Esophagus muscularis mucosa (tissue), 4 donors: Measurements from ENCODE around the gene TMEM92. TPM values are rescaled to one million over a fixed set of nuclear protein-coding genes. Genes with fewer than 3 reads are reported as not detected.

Experiments
- DNase-seq: peaks from one replicate; pipeline ENCODE4 v3.0.0-alpha.2; 2017; ENCODE audit errors: extremely low spot score
- H3K27ac ChIP-seq, 4 donors: fragments of 200-600 bp; sonication (generic); replicated peaks in 1 of 4; 1 replicate in 3 of 4; 2 replicates in 1 of 4; pipeline ENCODE4 v1.5.1; 2016 to 2019; ENCODE audit warnings: mild to moderate bottlenecking in 1 of 4
- H3K27me3 ChIP-seq, 4 donors: fragments of 200-600 bp; sonication (generic); one replicate each; pipeline versions ENCODE4 v1.5.1 to v1.6.0; 2016 to 2019
- H3K36me3 ChIP-seq, 4 donors: fragments of 200-600 bp; sonication (generic); one replicate each; pipeline ENCODE4 v1.5.1; 2016 to 2019
- H3K4me1 ChIP-seq, 4 donors: fragments of 200-600 bp; sonication (generic); one replicate each; pipeline ENCODE4 v1.5.1; 2016 to 2019
- H3K4me3 ChIP-seq, 4 donors: fragments of 200-600 bp; sonication (generic); 1 replicate in 2 of 4; 2 replicates in 2 of 4; pipeline ENCODE4 v1.5.1; 2016 to 2019; ENCODE audit warnings: mild to moderate bottlenecking in 4 of 4, moderate library complexity in 1 of 4
- H3K9me3 ChIP-seq, 4 donors: fragments of 200-600 bp; sonication (generic); 1 replicate in 3 of 4; 2 replicates in 1 of 4; pipeline ENCODE4 v1.5.1; 2016 to 2019
- EP300 ChIP-seq: sonication (generic); formaldehyde crosslinking; IDR thresholded peaks from one replicate; pipeline ENCODE4 v1.6.1; 2017; ENCODE audit warnings: antibody characterized with exemption
- POLR2A ChIP-seq: fragments of 450-650 bp; IDR thresholded peaks from one replicate; pipeline ENCODE4 v1.6.1; 2017; ENCODE audit warnings: antibody characterized with exemption, moderate library complexity, mild to moderate bottlenecking, low read depth
- POLR2AphosphoS5 ChIP-seq, 2 donors: sonication (generic); formaldehyde crosslinking; IDR thresholded peaks; one replicate each; pipeline ENCODE4 v1.6.1; 2017; ENCODE audit warnings: antibody characterized with exemption in 2 of 2
- WGBS: methylation state at CpG from one replicate; pipeline ENCODE4 v1.1.5; 2018; 5-methylcytosine and 5-hydroxymethylcytosine counted together
- intact Hi-C: fragments of 100-400 bp; cut with DNase I; formaldehyde crosslinking; loops from one replicate; pipeline ENCODE4 v1.15.1; 2023
- total RNA-seq, 4 donors: library from RNA; depleted of rRNA; stranded (reverse); fragments of >200 nt; gene quantifications; one replicate each; pipeline versions ENCODE4 v1.1.0 to v1.2.1, GENCODE V29; 2016
- TF ChIP-seq, protein P1 (sequence below), 3 experiments: fragments of 200-600 bp in 2 of 3; fragments of 450-650 bp in 1 of 3; sonication (generic) in 2 of 3; IDR thresholded peaks; one replicate each; pipeline ENCODE4 v1.5.1; 2017 to 2019; ENCODE audit warnings: antibody characterized with exemption in 3 of 3, mild to moderate bottlenecking in 2 of 3, moderate library complexity in 1 of 3

The TMEM92 gene
- total RNA-seq, 4 donors from 2014 or later: 0.80 TPM; not detected in 3

DNA sequence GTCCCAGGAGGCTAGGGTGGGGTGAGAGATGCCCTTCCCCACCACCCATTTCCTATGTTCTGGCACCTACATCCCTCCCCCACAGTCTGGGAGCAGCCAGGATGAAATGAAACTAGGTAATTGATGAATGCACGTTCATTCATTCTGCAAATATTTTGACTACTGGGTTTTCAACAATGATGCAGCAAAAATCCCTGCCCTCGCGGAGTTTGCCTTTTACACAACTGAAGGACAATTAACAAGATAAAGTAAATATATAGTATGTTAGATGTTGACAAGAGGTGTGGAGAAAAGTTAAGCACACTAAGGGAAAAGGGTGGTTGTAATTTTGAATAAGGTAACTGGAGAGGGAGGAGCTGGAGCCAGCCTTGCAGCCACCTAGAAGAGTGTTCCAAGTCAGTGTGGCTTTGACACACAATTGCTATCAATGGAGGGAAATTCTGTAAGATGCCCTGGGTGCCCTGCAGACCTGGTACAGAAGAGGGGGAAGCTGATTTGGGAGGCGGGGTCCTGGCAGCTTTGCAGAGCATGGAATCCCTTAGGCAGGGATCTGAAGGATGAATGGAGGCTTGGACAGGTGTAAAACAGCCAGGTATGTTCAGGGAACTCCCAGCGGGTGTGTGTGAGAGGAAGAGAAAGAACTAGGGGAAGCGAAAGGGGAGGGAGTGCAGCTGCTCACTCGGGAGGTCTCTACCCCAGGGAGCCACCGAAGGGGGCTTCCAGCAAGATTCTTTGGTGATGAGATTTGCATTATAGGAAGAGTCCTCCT, 2.5 kb downstream of the TMEM92 start:
- WGBS: 41% methylated on average over 8 of the region's 8 CpGs
- DNase-seq: no peak

DNA sequence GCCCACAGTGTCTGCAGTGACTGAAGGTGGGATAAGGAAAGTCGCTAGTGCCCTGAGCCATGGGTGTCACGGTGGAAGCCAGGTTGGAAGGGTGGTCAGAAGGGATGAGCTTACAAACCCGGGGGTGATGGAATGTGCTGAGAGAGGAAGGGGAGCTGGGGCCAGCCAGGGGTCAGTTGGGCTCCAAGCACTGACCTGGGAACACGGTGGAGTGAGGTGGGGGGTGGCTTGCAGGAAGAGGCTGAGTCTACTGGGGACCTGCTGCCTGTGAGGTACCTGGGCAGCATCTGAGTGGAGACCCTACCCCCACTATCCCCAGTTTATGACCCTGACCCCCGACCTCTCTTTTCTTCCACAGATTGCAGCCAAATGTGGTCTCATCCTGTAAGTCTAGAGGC, 3.1 kb downstream of the TMEM92 start:
- no peaks in the 10 kb centered on the region for H3K9me3 ChIP-seq
- TF ChIP-seq POLR2AphosphoS5 (IDR thresholded peaks at IDR 0.05) (no peak), EP300 (no peak), POLR2A (no peak)
- TF ChIP-seq, protein P1, sequence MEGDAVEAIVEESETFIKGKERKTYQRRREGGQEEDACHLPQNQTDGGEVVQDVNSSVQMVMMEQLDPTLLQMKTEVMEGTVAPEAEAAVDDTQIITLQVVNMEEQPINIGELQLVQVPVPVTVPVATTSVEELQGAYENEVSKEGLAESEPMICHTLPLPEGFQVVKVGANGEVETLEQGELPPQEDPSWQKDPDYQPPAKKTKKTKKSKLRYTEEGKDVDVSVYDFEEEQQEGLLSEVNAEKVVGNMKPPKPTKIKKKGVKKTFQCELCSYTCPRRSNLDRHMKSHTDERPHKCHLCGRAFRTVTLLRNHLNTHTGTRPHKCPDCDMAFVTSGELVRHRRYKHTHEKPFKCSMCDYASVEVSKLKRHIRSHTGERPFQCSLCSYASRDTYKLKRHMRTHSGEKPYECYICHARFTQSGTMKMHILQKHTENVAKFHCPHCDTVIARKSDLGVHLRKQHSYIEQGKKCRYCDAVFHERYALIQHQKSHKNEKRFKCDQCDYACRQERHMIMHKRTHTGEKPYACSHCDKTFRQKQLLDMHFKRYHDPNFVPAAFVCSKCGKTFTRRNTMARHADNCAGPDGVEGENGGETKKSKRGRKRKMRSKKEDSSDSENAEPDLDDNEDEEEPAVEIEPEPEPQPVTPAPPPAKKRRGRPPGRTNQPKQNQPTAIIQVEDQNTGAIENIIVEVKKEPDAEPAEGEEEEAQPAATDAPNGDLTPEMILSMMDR (IDR thresholded peaks at IDR 0.05): no peak
- H3K36me3 ChIP-seq: peaks cover 0 to 3% (median 0%) of the 10 kb centered on the region in 4 donors
- H3K4me1 ChIP-seq: peaks cover 10 to 30% (median 23%) of the 10 kb centered on the region in 4 donors
- intact Hi-C loops: no loop called here
- DNase-seq: no peak
- H3K27me3 ChIP-seq: peaks cover 0 to 24% (median 0%) of the 10 kb centered on the region in 4 donors
- H3K27ac ChIP-seq: no peak overlapping the region
- H3K4me3 ChIP-seq: no peak overlapping the region
- WGBS: 63% methylated on average over 5 of the region's 5 CpGs

More for the DNA sequence above, 2.5 kb downstream of the TMEM92 start:
- peaks cover 0 to 3% (median 0%) of the 10 kb centered on the region in 4 donors for H3K36me3 ChIP-seq
- no peak overlapping the region for H3K4me3 ChIP-seq
- no peak for TF ChIP-seq EP300
- TF ChIP-seq POLR2A: no peak
- TF ChIP-seq, protein P1 (IDR thresholded peaks at IDR 0.05): no peak
- TF ChIP-seq POLR2AphosphoS5 (IDR thresholded peaks at IDR 0.05): no peak
- no peaks in the 10 kb centered on the region for H3K9me3 ChIP-seq
- intact Hi-C loops: no loop called here
- H3K27me3 ChIP-seq: peaks cover 0 to 24% (median 0%) of the 10 kb centered on the region in 4 donors
- H3K27ac ChIP-seq: no peak overlapping the region
- H3K4me1 ChIP-seq: peaks cover 13 to 35% (median 27%) of the 10 kb centered on the region in 4 donors

DNA sequence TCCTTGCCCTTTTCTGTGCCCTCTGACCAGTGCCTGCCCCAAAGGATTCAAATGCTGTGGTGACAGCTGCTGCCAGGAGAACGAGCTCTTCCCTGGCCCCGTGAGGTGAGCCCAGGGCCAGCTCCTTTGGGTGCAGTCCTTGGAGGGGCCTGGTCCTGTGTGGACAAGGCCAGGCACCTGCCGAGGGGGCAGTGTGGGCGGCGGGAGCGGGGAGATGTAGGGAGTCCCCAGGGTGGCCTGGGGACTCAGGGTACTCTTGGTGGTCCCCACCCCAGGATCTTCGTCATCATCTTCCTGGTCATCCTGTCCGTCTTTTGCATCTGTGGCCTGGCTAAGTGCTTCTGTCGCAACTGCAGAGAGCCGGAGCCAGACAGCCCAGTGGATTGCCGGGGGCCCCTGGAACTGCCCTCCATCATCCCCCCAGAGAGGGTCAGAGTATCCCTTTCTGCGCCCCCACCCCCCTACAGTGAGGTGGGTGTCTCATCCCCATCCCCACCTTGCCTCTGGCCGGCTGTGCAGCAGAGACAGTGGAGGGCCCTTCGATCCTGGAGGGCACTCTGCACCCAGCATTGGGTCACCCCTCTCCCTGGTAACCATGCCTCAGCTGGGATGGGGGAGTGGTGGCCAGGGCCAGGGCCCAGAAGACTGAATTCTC, 4.4 kb downstream of the TMEM92 start:
- H3K36me3 ChIP-seq: peaks cover 0 to 3% (median 0%) of the 10 kb centered on the region in 4 donors
- H3K9me3 ChIP-seq: no peaks in the 10 kb centered on the region
- DNase-seq: no peak
- no peak overlapping the region for H3K27ac ChIP-seq
- TF ChIP-seq POLR2AphosphoS5 (IDR thresholded peaks at IDR 0.05) (no peak), POLR2A (no peak), EP300 (no peak)
- TF ChIP-seq, protein P1 (IDR thresholded peaks at IDR 0.05): no peak
- peaks cover 0 to 17% (median 12%) of the 10 kb centered on the region in 4 donors for H3K4me1 ChIP-seq
- intact Hi-C loops: no loop called here
- H3K4me3 ChIP-seq: no peak overlapping the region
- 89% methylated on average over 11 of the region's 14 CpGs for WGBS
- H3K27me3 ChIP-seq: peaks cover 0 to 24% (median 0%) of the 10 kb centered on the region in 4 donors

DNA sequence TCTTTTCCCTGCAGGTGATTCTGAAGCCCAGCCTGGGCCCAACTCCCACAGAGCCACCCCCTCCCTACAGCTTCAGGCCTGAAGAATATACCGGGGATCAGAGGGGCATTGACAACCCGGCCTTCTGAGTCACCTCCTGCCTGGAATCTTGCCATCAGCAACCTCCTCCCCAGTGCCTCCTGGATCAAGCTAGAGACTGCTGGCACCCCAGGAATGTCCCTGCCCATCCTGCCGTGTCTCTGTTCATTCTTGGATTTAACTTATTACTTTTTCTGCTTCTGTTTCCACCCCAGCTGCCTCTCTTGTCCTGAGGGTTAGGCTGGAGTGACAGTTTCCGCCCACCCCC, 4.9 kb downstream of the TMEM92 start:
- TF ChIP-seq EP300 (no peak), POLR2A (no peak), POLR2AphosphoS5 (IDR thresholded peaks at IDR 0.05) (no peak)
- TF ChIP-seq, protein P1 (IDR thresholded peaks at IDR 0.05): no peak
- Histone ChIP-seq H3K4me3 (no peak overlapping the region), H3K27ac (no peak overlapping the region), H3K36me3 (peaks cover 0 to 3% (median 0%) of the 10 kb centered on the region in 4 donors), H3K4me1 (peaks cover 0 to 15% (median 8%) of the 10 kb centered on the region in 4 donors), H3K9me3 (no peaks in the 10 kb centered on the region), H3K27me3 (peaks cover 0 to 22% (median 0%) of the 10 kb centered on the region in 4 donors)
- DNase-seq: no peak
- WGBS: 75% methylated on average over 4 of the region's 4 CpGs
- intact Hi-C loops: no loop called here
